HL-60 (cell line): ENCODE results near the gene SBK2.

ENCODE experiments used
- DNase-seq, 2 experiments: peaks; one replicate each; pipeline ENCODE4 v3.0.0-alpha.2; 2010 to 2020; ENCODE audit warnings: low read depth in 1 of 2, low spot score in 1 of 2
- H3K27ac ChIP-seq: fragments of 250-450 bp; sonication (Bioruptor Pico); replicated peaks from 2 replicates; pipeline ENCODE4 v1.5.1; 2020; ENCODE audit warnings: mild to moderate bottlenecking, moderate library complexity
- H3K27me3 ChIP-seq: fragments of 250-450 bp; sonication (Bioruptor Pico); 2 replicates; pipeline ENCODE4 v1.5.1; 2021; ENCODE audit warnings: mild to moderate bottlenecking, moderate library complexity; ENCODE audit not compliant: insufficient read depth, poor library complexity, severe bottlenecking
- H3K4me3 ChIP-seq: replicated peaks from 2 replicates; pipeline ENCODE4 v1.5.1; 2011; ENCODE audit warnings: mild to moderate bottlenecking, control low read depth, low read length; ENCODE audit not compliant: insufficient read depth
- GABPA ChIP-seq: IDR thresholded peaks from 2 replicates; pipeline ENCODE4 v1.6.1; 2012; ENCODE audit warnings: low read depth
- POLR2AphosphoS5 ChIP-seq: IDR thresholded peaks from 2 replicates; pipeline ENCODE4 v1.6.1; 2012; ENCODE audit warnings: low read depth
- SPI1 ChIP-seq: IDR thresholded peaks from 2 replicates; pipeline ENCODE4 v1.6.1; 2012; ENCODE audit warnings: low read depth, mild to moderate bottlenecking, borderline replicate concordance
- TF ChIP-seq, protein P1 (sequence below): IDR thresholded peaks from 2 replicates; pipeline ENCODE4 v1.6.1; 2012; ENCODE audit warnings: low read depth; ENCODE audit not compliant: insufficient replicate concordance
- TF ChIP-seq, protein P2 (sequence below): IDR thresholded peaks from one replicate; pipeline ENCODE4 v1.5.1; 2011; ENCODE audit warnings: low read length, control low read depth, inconsistent platforms; ENCODE audit not compliant: insufficient read depth

Gene SBK2

DNA sequence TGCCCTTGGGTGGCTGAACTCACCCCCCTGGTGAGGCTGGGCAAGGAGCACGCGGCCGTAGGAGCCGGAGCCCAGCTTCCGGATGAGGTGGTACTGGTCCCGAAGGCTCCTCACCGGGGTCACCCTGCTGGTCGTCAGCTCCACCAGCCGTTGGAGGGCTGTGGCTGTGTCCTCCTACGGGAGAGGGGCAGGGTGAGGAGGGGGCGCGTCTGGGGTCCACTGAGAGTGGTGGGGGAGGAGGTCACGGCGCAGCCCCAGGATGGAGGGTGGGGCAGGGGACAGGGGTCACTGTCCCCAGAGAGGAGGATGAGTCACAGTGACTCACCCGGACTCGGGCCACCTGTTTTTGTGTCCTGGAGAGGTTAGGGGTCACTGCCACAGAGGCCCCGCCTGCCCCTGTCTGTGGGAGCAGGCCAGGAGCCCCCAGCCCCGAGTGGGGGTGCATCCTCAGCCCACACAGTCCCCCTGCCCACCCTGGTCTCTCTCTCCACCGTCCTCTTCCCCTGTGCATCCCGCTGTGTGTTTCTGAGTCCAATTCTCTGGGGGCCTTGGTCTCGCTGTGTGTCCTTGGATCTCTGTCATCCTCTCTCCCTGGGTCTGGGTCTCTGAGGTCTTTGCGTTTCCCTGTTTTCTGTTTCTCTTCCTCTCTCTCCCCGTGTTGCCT lies 8.0 kb upstream of the SBK2 start:
- H3K27me3 ChIP-seq: peaks cover 9% of the 10 kb centered on the region
- no peak overlapping the region for H3K27ac ChIP-seq
- no peak for DNase-seq
- TF ChIP-seq, protein P1, sequence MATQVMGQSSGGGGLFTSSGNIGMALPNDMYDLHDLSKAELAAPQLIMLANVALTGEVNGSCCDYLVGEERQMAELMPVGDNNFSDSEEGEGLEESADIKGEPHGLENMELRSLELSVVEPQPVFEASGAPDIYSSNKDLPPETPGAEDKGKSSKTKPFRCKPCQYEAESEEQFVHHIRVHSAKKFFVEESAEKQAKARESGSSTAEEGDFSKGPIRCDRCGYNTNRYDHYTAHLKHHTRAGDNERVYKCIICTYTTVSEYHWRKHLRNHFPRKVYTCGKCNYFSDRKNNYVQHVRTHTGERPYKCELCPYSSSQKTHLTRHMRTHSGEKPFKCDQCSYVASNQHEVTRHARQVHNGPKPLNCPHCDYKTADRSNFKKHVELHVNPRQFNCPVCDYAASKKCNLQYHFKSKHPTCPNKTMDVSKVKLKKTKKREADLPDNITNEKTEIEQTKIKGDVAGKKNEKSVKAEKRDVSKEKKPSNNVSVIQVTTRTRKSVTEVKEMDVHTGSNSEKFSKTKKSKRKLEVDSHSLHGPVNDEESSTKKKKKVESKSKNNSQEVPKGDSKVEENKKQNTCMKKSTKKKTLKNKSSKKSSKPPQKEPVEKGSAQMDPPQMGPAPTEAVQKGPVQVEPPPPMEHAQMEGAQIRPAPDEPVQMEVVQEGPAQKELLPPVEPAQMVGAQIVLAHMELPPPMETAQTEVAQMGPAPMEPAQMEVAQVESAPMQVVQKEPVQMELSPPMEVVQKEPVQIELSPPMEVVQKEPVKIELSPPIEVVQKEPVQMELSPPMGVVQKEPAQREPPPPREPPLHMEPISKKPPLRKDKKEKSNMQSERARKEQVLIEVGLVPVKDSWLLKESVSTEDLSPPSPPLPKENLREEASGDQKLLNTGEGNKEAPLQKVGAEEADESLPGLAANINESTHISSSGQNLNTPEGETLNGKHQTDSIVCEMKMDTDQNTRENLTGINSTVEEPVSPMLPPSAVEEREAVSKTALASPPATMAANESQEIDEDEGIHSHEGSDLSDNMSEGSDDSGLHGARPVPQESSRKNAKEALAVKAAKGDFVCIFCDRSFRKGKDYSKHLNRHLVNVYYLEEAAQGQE: no peak
- no peak for TF ChIP-seq POLR2AphosphoS5
- no peak for TF ChIP-seq GABPA
- TF ChIP-seq SPI1: no peak
- TF ChIP-seq, protein P2, sequence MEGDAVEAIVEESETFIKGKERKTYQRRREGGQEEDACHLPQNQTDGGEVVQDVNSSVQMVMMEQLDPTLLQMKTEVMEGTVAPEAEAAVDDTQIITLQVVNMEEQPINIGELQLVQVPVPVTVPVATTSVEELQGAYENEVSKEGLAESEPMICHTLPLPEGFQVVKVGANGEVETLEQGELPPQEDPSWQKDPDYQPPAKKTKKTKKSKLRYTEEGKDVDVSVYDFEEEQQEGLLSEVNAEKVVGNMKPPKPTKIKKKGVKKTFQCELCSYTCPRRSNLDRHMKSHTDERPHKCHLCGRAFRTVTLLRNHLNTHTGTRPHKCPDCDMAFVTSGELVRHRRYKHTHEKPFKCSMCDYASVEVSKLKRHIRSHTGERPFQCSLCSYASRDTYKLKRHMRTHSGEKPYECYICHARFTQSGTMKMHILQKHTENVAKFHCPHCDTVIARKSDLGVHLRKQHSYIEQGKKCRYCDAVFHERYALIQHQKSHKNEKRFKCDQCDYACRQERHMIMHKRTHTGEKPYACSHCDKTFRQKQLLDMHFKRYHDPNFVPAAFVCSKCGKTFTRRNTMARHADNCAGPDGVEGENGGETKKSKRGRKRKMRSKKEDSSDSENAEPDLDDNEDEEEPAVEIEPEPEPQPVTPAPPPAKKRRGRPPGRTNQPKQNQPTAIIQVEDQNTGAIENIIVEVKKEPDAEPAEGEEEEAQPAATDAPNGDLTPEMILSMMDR: no peak
- no peak overlapping the region for H3K4me3 ChIP-seq

DNA sequence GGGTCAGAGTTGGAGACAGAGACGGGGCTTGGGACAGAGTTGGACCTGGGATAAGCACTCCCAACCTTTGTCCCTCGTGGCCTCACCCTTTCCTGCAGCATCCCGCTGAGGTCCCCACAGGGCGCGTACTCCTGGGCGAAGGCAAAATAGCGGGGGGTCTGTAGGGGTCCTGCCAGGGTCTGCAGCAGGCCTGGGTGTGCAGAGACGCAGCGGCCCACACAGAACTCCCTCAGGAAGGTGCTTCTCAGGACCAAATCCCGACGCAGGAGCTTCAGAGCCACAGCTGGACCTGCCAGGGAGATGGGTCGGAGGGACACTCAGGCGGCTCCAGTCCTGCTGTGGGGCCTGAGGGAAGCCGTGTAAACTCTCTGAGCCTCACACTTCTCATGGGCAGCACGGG lies 7.1 kb upstream of the SBK2 start:
- no peak overlapping the region for H3K27ac ChIP-seq

DNA sequence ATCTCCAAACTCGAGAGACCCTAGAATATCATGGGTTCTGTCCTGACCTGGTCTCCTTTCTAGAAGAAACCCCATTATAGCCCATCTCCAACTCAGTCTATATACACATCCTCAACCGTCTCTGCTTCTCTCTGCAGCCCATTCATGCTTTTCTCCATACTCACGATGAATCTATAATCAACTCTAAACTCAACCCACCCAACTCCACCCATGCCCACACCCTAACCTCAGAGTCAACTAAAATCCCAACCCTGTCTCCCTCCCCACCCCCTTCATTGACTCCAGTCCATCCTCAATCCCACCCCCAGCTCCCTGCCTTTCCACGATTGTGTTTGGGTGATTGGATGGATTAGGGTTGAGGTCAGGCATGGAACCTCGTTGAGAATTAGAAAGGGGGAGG lies 6.6 kb upstream of the SBK2 start:
- no peak for DNase-seq
- no peak for TF ChIP-seq SPI1
- TF ChIP-seq, protein P2: no peak
- TF ChIP-seq, protein P1: no peak
- TF ChIP-seq POLR2AphosphoS5: no peak
- no peak for TF ChIP-seq GABPA
- Histone ChIP-seq H3K4me3 (no peak overlapping the region), H3K27ac (no peak overlapping the region), H3K27me3 (peaks cover 7% of the 10 kb centered on the region)

More for the DNA sequence above, 7.1 kb upstream of the SBK2 start:
- no peak for DNase-seq
- TF ChIP-seq POLR2AphosphoS5: no peak
- H3K27me3 ChIP-seq: peaks cover 7% of the 10 kb centered on the region
- no peak overlapping the region for H3K4me3 ChIP-seq

DNA sequence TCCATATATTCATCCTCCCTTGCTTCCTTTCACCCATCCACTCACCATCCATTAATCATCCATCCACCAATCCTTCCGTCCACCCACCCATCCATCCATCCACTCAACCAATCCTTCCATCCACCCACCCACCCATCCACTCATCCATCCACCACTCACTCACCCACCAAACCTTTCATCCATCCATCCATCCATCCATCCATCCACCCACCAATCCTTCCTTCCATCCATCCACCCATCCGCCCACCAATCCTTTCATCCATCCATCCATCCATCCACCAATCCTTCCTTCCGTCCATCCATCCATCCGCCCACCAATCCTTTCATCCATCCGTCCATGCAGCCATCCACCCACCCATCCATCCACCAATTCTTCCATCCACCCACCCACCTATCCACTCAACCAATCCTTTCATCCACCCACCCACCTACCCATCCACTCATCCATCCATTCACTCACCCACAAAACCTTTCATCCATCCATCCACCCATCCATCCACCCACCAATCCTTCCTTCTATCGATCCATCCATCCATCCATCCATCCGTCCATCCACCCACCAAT lies 5.4 kb upstream of the SBK2 start:
- no peak for TF ChIP-seq GABPA
- TF ChIP-seq, protein P2: no peak
- TF ChIP-seq, protein P1: no peak
- no peak for TF ChIP-seq POLR2AphosphoS5
- no peak for TF ChIP-seq SPI1
- Histone ChIP-seq H3K27ac (no peak overlapping the region), H3K27me3 (peaks cover 2% of the 10 kb centered on the region), H3K4me3 (no peak overlapping the region)
- DNase-seq: no peak
